Erythroblast (primary cell): ENCODE data around the gene GABPB1.

Experiments
- GATA1 ChIP-seq: IDR thresholded peaks from 2 replicates; pipeline ENCODE4 v1.6.1; 2011; ENCODE audit warnings: low read depth, mild to moderate bottlenecking, control low read depth, low read length, moderate library complexity
- POLR2A ChIP-seq: IDR thresholded peaks from 2 replicates; pipeline ENCODE4 v1.6.1; 2011; ENCODE audit warnings: mild to moderate bottlenecking, low read length

GRCh38 chr15:50365971-50366370 is 11.0 kb upstream of the GABPB1 start:
- TF ChIP-seq POLR2A (no peak), GATA1 (no peak)
